HUES6 (cell line): ENCODE results near the gene TADA2A.

Experiments
- H3K27ac ChIP-seq: 2 replicates; pipeline ENCODE4 v1.7.0; 2013; ENCODE audit warnings: low read depth, mild to moderate bottlenecking, low read length, inconsistent platforms
- H3K27me3 ChIP-seq: 2 replicates; pipeline ENCODE4 v1.6.1; 2013; ENCODE audit warnings: low read length; ENCODE audit not compliant: control insufficient read depth, insufficient read depth
- H3K36me3 ChIP-seq: 2 replicates; pipeline ENCODE4 v1.6.1; 2013; ENCODE audit warnings: low read length; ENCODE audit not compliant: control insufficient read depth, insufficient read depth
- H3K4me1 ChIP-seq: 2 replicates; pipeline ENCODE4 v1.6.1; 2013; ENCODE audit warnings: low read length; ENCODE audit not compliant: control insufficient read depth, insufficient read depth
- H3K4me3 ChIP-seq: 2 replicates; pipeline ENCODE4 v1.5.1; 2013; ENCODE audit warnings: low read depth, low read length
- H3K9ac ChIP-seq: one replicate; pipeline ENCODE4 v1.6.1; 2013; ENCODE audit warnings: mild to moderate bottlenecking, low read length
- H3K9me3 ChIP-seq: 2 replicates; pipeline ENCODE4 v1.6.1; 2013; ENCODE audit warnings: low read depth, low read length; ENCODE audit not compliant: control insufficient read depth, insufficient read depth

TADA2A gene

GRCh38 chr17:37382056-37382455 lies 24.6 kb upstream of the TADA2A start:
- no peak overlapping the region for H3K9ac ChIP-seq
- no peaks in the 10 kb centered on the region for H3K36me3 ChIP-seq
- no peak overlapping the region for H3K4me3 ChIP-seq
- no peaks in the 10 kb centered on the region for H3K27me3 ChIP-seq
- no peaks in the 10 kb centered on the region for H3K9me3 ChIP-seq
- H3K4me1 ChIP-seq, result no peaks in the 10 kb centered on the region
- H3K27ac ChIP-seq, result no peak overlapping the region

DNA sequence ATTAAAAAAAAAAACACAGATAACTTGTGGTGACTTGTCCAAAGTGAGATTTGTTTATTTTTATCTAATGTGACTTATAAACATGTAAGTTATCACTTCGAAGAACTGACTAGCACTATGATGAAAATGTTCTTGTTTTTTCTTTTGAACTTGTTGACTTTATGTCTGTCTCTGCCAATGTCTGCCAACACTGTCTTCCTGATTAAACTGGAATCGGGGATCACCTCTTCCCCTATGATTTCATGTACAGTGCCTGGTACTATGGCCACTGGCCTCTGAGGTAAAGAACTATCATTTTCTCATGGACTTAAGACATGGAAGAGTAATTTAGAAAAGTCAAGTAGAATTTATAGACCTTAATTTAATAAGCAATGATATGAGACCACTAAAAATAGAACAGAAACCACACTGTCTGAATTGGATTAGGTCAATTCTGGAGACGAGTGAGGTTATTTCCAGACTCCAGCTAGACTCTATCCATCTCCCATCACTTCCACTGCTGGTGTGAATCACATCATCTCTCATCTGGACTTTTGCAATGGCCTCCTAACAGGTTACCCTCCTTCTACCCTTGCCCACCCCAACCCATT lies 22.0 kb upstream of the TADA2A start:
- no peaks in the 10 kb centered on the region for H3K9me3 ChIP-seq
- H3K27ac ChIP-seq, result no peak overlapping the region
- no peaks in the 10 kb centered on the region for H3K4me1 ChIP-seq
- H3K4me3 ChIP-seq, result no peak overlapping the region
- H3K27me3 ChIP-seq, result no peaks in the 10 kb centered on the region
- H3K36me3 ChIP-seq, result no peaks in the 10 kb centered on the region
- no peak overlapping the region for H3K9ac ChIP-seq

- H3K9me3 ChIP-seq, result no peaks in the 10 kb centered on the region
- no peak overlapping the region for H3K27ac ChIP-seq
- H3K27me3 ChIP-seq, result no peaks in the 10 kb centered on the region
- no peak overlapping the region for H3K9ac ChIP-seq
- no peaks in the 10 kb centered on the region for H3K36me3 ChIP-seq
- no peak overlapping the region for H3K4me3 ChIP-seq
- H3K4me1 ChIP-seq, result no peaks in the 10 kb centered on the region
These were observed 21.2 kb upstream of the TADA2A start for GRCh38 chr17:37385474-37385990.

DNA sequence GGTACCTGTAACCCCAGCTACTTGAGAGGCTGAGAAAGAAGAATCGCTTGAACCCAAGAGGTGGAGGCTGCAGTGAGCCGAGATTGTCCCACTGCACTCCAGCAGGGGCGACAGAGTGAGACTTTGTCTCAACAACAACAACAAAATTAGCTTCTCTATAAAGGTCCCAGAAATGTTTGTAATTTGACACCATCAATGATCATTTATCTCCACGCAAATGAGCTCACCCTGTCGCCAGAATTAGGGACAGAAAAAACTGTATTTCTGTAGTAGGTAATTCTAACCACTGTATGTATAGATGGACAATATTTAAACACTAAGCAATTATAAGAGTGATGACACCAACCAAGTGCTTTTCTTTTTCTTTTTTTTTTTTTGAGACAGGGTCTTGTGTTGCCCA lies 20.2 kb upstream of the TADA2A start:
- H3K4me3 ChIP-seq, result no peak overlapping the region
- no peaks in the 10 kb centered on the region for H3K27me3 ChIP-seq
- no peaks in the 10 kb centered on the region for H3K4me1 ChIP-seq
- H3K9ac ChIP-seq, result no peak overlapping the region
- no peak overlapping the region for H3K27ac ChIP-seq
- no peaks in the 10 kb centered on the region for H3K36me3 ChIP-seq
- no peaks in the 10 kb centered on the region for H3K9me3 ChIP-seq

DNA sequence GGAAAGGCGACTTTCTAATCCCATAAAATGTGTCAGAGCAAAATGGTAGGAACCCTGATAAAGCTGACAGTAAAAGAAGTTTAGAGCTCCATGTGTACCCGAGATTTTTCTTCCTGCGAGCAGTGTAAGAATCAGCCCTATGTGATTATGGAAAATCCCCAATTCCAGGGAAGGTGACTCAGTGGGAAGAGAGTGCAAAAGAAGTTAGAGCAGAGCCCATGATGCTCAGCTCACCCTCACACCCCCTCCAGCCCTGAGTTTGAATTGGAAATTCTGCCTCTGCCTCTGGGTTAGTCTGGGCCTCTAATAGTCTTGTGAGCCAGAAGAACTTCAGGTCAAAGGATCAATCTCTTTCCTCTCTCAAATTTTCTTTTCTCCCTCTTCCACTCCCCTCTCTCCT lies 18.4 kb upstream of the TADA2A start:
- Histone ChIP-seq H3K27me3 (no peaks in the 10 kb centered on the region), H3K27ac (no peak overlapping the region), H3K4me1 (no peaks in the 10 kb centered on the region; the same call in 1 of the 2 replicates), H3K36me3 (no peaks in the 10 kb centered on the region), H3K9ac (no peak overlapping the region), H3K4me3 (no peak overlapping the region), H3K9me3 (no peaks in the 10 kb centered on the region)

GRCh38 chr17:37389160-37389559 lies 17.5 kb upstream of the TADA2A start:
- Histone ChIP-seq H3K27me3 (no peaks in the 10 kb centered on the region), H3K9me3 (no peaks in the 10 kb centered on the region), H3K4me3 (no peak overlapping the region), H3K27ac (no peak overlapping the region), H3K4me1 (no peaks in the 10 kb centered on the region; the same call in 1 of the 2 replicates), H3K9ac (no peak overlapping the region), H3K36me3 (no peaks in the 10 kb centered on the region)

DNA sequence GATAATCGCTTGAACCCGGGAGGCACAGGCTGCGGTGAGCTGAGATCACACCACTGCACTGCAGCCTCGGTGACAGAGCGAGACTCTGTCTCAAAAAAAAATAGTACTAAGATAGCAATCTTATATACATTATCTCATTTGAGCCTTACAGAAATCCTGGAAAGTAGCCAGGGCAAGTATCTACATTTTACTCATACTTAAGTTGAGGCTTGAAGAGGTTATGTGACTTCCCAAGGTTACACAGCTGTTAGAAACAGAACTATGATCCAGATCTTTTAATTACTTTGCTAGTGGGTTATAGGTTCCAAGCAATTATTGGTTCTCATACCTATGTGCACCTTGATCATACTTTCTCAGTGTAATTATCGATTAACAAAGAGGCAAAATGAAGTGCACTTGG lies 15.5 kb upstream of the TADA2A start:
- Histone ChIP-seq H3K4me1 (no peaks in the 10 kb centered on the region; the same call in 1 of the 2 replicates), H3K27me3 (no peaks in the 10 kb centered on the region), H3K36me3 (no peaks in the 10 kb centered on the region), H3K4me3 (no peak overlapping the region), H3K9ac (no peak overlapping the region), H3K27ac (no peak overlapping the region), H3K9me3 (no peaks in the 10 kb centered on the region)

- Histone ChIP-seq H3K9ac (no peak overlapping the region), H3K36me3 (no peaks in the 10 kb centered on the region), H3K27ac (no peak overlapping the region), H3K4me1 (no peaks in the 10 kb centered on the region; the same call in 1 of the 2 replicates), H3K27me3 (no peaks in the 10 kb centered on the region), H3K9me3 (no peaks in the 10 kb centered on the region), H3K4me3 (no peak overlapping the region)
These were observed 14.6 kb upstream of the TADA2A start for GRCh38 chr17:37392024-37392590.

DNA sequence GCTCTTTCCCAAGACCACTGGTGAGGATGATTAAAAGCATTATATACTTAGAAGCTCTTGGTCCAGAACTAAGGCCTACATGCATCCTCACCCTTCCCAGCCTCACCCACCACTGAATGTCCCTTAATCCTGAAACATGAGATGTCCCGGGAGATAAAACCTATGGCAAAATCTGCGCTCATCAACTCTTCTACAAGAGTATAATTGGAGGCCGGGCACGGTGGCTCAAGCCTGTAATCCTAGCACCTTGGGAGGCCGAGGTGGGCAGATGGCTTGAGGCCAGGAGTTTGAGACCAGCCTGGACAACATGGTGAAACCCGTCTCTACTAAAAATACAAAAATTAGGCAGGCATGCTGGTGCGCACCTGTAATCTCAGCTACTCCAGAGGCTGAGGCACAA lies 13.3 kb upstream of the TADA2A start:
- Histone ChIP-seq H3K9me3 (no peaks in the 10 kb centered on the region), H3K9ac (no peak overlapping the region), H3K27ac (no peak overlapping the region)

DNA sequence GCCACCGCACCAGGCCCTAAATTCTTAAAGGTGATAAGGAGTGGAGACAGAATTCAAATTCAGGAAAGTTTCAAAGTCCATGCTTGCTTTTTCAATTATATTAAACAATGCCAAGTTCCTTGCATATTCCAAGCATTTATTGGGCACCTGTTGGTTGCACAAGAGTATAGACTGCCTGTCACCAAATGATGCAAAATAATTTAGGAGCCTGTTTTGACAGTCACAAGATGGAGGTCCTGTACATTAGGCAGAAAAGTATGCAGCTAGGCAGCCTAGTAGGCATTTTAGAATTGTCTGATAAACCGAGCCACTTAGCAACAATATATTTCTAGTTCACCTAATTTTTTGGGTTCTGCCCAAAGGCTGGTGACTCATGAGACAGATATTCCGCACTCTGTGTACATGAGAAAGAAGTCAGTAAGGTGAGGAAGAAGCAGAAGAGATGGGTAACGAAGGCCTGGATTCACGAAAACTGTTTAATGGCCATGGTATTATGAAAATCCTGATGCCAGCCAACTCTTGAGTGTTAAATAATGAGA lies 7.4 kb upstream of the TADA2A start:
- H3K9me3 ChIP-seq, result no peaks in the 10 kb centered on the region
- no peak overlapping the region for H3K27ac ChIP-seq
- no peak overlapping the region for H3K9ac ChIP-seq
- no peaks in the 10 kb centered on the region for H3K36me3 ChIP-seq
- no peaks in the 10 kb centered on the region for H3K27me3 ChIP-seq
- no peak overlapping the region for H3K4me3 ChIP-seq
- no peaks in the 10 kb centered on the region for H3K4me1 ChIP-seq

More for the DNA sequence above, 13.3 kb upstream of the TADA2A start:
- no peaks in the 10 kb centered on the region for H3K36me3 ChIP-seq
- no peak overlapping the region for H3K4me3 ChIP-seq
- no peaks in the 10 kb centered on the region for H3K27me3 ChIP-seq
- no peaks in the 10 kb centered on the region; the same call in 1 of the 2 replicates for H3K4me1 ChIP-seq

GRCh38 chr17:37400505-37400904 lies 6.2 kb upstream of the TADA2A start:
- Histone ChIP-seq H3K9ac (no peak overlapping the region), H3K9me3 (no peaks in the 10 kb centered on the region), H3K4me1 (peaks cover 5% of the 10 kb centered on the region; the same call in 1 of the 2 replicates), H3K27me3 (no peaks in the 10 kb centered on the region), H3K36me3 (no peaks in the 10 kb centered on the region), H3K4me3 (no peak overlapping the region), H3K27ac (no peak overlapping the region)
